ENCODE results near the gene ADH7.
"Not testable (repeated sequence)": the region's sequence is repeated elsewhere in the genome, so short reads cannot be mapped to it uniquely, and the experiment has no call there.

ADH7 gene

GRCh38 chr4:99415762-99416161 lies 19.4 kb downstream of the ADH7 start:
- not testable (repeated sequence) for DNase-seq (ENCODE audit: low read depth)

GRCh38 chr4:99414902-99415301 lies 20.2 kb downstream of the ADH7 start:
- not testable (repeated sequence) for DNase-seq (ENCODE audit: low read depth)

- no peak for DNase-seq (ENCODE audit: low read depth)
These were observed 20.7 kb downstream of the ADH7 start for GRCh38 chr4:99414401-99414800.

GRCh38 chr4:99413140-99413539 lies 22.0 kb downstream of the ADH7 start:
- DNase-seq (ENCODE audit: low read depth), result no peak

GRCh38 chr4:99411041-99411440 lies 24.1 kb downstream of the ADH7 start:
- DNase-seq (ENCODE audit: low read depth), result no peak

GRCh38 chr4:99410075-99410474 lies 25.1 kb downstream of the ADH7 start:
- no peak for DNase-seq (ENCODE audit: low read depth)

GRCh38 chr4:99408346-99408745 lies 26.8 kb downstream of the ADH7 start:
- DNase-seq (ENCODE audit: low read depth), result no peak

GRCh38 chr4:99405433-99406115 lies 29.6 kb downstream of the ADH7 start:
- peak; percentile 36 for DNase-seq (ENCODE audit: low read depth)

GRCh38 chr4:99404595-99405287 lies 30.4 kb downstream of the ADH7 start:
- DNase-seq (ENCODE audit: low read depth), result peak; percentile 53

GRCh38 chr4:99403380-99404184 lies 31.6 kb downstream of the ADH7 start:
- no peak for DNase-seq (ENCODE audit: low read depth)

GRCh38 chr4:99402765-99403164 lies 32.4 kb downstream of the ADH7 start:
- no peak for DNase-seq (ENCODE audit: low read depth)

GRCh38 chr4:99400831-99401230 lies 34.3 kb downstream of the ADH7 start:
- no peak for DNase-seq (ENCODE audit: low read depth)

- DNase-seq (ENCODE audit: low read depth), result no peak
These were observed 36.1 kb downstream of the ADH7 start for GRCh38 chr4:99399017-99399416.

- DNase-seq (ENCODE audit: low read depth), result no peak
These were observed 39.4 kb downstream of the ADH7 start for GRCh38 chr4:99395595-99396364.

GRCh38 chr4:99394896-99395295 lies 40.2 kb downstream of the ADH7 start:
- no peak for DNase-seq (ENCODE audit: low read depth)

- no peak for DNase-seq (ENCODE audit: low read depth)
These were observed 45.1 kb downstream of the ADH7 start for GRCh38 chr4:99390055-99390454.

- DNase-seq (ENCODE audit: low read depth), result no peak
These were observed 45.5 kb downstream of the ADH7 start for GRCh38 chr4:99389606-99390005.

- no peak for DNase-seq (ENCODE audit: low read depth)
These were observed 51.2 kb downstream of the ADH7 start for GRCh38 chr4:99383833-99384392.

GRCh38 chr4:99383399-99383798 lies 51.7 kb downstream of the ADH7 start:
- no peak for DNase-seq (ENCODE audit: low read depth)

- no peak for DNase-seq (ENCODE audit: low read depth)
These were observed 52.3 kb downstream of the ADH7 start for GRCh38 chr4:99382745-99383360.

GRCh38 chr4:99381588-99382175 lies 53.5 kb downstream of the ADH7 start:
- DNase-seq (ENCODE audit: low read depth), result no peak
